Vagina (tissue), 2 donors: ENCODE data around the gene DGCR8. TPM values are rescaled to one million over a fixed set of nuclear protein-coding genes. Genes with fewer than 3 reads are reported as not detected.

Experiments
- DNase-seq, 2 donors: peaks; one replicate each; pipeline ENCODE4 v3.0.0-alpha.2; 2017; ENCODE audit errors: extremely low spot score in 2 of 2
- H3K27ac ChIP-seq: fragments of 200-600 bp; sonication (generic); one replicate; pipeline ENCODE4 v1.5.1; 2019
- H3K27me3 ChIP-seq: fragments of 200-600 bp; sonication (generic); one replicate; pipeline ENCODE4 v1.5.1; 2019
- H3K36me3 ChIP-seq, 2 donors: fragments of 200-600 bp; sonication (generic); one replicate each; pipeline ENCODE4 v1.5.1; 2017 to 2019
- H3K4me1 ChIP-seq: fragments of 200-600 bp; sonication (generic); one replicate; pipeline ENCODE4 v1.5.1; 2019
- H3K4me3 ChIP-seq, 2 donors: fragments of 200-600 bp; sonication (generic); 1 replicate in 1 of 2; 2 replicates in 1 of 2; pipeline ENCODE4 v1.5.1; 2016 to 2019
- H3K9me3 ChIP-seq: fragments of 200-600 bp; sonication (generic); one replicate; pipeline ENCODE4 v1.5.1; 2019
- POLR2A ChIP-seq, 2 donors: fragments of 450-650 bp; IDR thresholded peaks; one replicate each; pipeline ENCODE4 v1.6.1; 2017; ENCODE audit warnings: antibody characterized with exemption in 2 of 2, mild to moderate bottlenecking in 2 of 2, moderate library complexity in 2 of 2
- POLR2AphosphoS5 ChIP-seq, 2 donors: sonication (generic); formaldehyde crosslinking; IDR thresholded peaks; one replicate each; pipeline ENCODE4 v1.9.0; 2017; ENCODE audit warnings: antibody characterized with exemption in 2 of 2, mild to moderate bottlenecking in 2 of 2, low read depth in 1 of 2; ENCODE audit not compliant: insufficient read depth in 1 of 2
- intact Hi-C: fragments of 100-400 bp; cut with DNase I; formaldehyde crosslinking; loops from one replicate; pipeline ENCODE4 v1.15.1; 2023
- total RNA-seq: library from RNA; depleted of rRNA; stranded (reverse); fragments of >200 nt; gene quantifications from one replicate; pipeline ENCODE4 v1.2.3, GENCODE V29; 2016
- TF ChIP-seq, protein P1 (sequence below), 3 experiments: fragments of 450-650 bp in 2 of 3; fragments of 200-600 bp in 1 of 3; sonication (generic) in 1 of 3; IDR thresholded peaks; one replicate each; pipeline ENCODE4 v1.5.1; 2017 to 2019; ENCODE audit warnings: antibody characterized with exemption in 3 of 3, mild to moderate bottlenecking in 2 of 3, moderate library complexity in 2 of 3

DGCR8 gene
- total RNA-seq, 1 donor from 2014 or later, result 27.3 TPM

DNA sequence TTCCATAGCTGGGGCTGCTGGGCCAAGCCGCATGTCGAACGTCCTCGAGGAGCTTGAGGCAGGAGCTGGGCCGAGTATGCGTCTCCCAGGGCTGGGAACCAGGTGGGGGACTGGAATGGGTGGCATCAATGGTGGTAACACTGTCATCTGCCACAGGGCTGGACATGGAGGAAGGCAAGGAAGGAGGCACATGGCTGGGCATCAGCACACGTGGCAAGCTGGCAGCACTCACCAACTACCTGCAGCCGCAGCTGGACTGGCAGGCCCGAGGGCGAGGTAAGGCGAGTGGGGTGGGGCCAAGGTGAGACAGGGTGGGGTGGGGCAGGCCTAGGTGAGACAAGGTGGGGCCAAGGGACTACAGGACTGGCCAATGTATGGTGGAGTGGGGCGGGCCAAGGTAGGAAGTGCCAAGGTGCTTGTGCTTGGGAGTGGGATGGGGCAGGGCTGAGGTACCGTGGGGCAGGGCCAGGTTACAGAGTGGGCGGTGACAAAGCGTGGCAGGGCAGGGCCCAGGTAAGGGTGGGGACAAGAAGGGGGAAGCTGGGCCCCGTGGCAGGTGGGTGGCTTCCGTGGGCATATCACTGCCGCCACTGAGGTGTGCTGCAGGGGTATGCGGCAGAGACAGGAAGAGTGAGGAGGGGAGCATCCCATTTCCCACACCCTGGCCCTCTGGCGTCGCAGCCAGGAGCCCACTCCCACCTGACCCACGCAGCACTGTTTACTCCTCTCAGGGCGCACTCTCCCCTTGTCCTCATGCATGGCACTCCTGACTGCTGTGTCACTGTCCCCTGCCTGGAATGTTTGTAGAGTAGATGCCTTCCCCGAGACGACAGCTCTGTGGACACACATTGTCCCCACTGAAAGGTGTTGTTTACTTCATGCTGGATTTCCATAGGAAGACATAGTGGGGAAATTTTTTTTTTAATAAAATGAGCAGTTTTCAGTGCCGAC, 27.5 kb upstream of the DGCR8 start:
- no peaks in the 10 kb centered on the region for H3K4me1 ChIP-seq
- no peaks in the 10 kb centered on the region for H3K9me3 ChIP-seq
- H3K27me3 ChIP-seq, result no peaks in the 10 kb centered on the region
- H3K36me3 ChIP-seq, result peaks cover 0 to 35% of the 10 kb centered on the region in 2 donors
- DNase-seq, result peak in 1 of 2 donors; percentile 94
- H3K27ac ChIP-seq, result no peak overlapping the region
- H3K4me3 ChIP-seq, result no peak overlapping the region
- intact Hi-C loops, result no loop called here
- no peak for TF ChIP-seq POLR2AphosphoS5 (IDR thresholded peaks at IDR 0.05; ENCODE audit: insufficient read depth in 1 of 2, low read depth in 1 of 2)
- no peak for TF ChIP-seq POLR2A (IDR thresholded peaks at IDR 0.05)
- TF ChIP-seq, protein P1, sequence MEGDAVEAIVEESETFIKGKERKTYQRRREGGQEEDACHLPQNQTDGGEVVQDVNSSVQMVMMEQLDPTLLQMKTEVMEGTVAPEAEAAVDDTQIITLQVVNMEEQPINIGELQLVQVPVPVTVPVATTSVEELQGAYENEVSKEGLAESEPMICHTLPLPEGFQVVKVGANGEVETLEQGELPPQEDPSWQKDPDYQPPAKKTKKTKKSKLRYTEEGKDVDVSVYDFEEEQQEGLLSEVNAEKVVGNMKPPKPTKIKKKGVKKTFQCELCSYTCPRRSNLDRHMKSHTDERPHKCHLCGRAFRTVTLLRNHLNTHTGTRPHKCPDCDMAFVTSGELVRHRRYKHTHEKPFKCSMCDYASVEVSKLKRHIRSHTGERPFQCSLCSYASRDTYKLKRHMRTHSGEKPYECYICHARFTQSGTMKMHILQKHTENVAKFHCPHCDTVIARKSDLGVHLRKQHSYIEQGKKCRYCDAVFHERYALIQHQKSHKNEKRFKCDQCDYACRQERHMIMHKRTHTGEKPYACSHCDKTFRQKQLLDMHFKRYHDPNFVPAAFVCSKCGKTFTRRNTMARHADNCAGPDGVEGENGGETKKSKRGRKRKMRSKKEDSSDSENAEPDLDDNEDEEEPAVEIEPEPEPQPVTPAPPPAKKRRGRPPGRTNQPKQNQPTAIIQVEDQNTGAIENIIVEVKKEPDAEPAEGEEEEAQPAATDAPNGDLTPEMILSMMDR (IDR thresholded peaks at IDR 0.05), result no peak

DNA sequence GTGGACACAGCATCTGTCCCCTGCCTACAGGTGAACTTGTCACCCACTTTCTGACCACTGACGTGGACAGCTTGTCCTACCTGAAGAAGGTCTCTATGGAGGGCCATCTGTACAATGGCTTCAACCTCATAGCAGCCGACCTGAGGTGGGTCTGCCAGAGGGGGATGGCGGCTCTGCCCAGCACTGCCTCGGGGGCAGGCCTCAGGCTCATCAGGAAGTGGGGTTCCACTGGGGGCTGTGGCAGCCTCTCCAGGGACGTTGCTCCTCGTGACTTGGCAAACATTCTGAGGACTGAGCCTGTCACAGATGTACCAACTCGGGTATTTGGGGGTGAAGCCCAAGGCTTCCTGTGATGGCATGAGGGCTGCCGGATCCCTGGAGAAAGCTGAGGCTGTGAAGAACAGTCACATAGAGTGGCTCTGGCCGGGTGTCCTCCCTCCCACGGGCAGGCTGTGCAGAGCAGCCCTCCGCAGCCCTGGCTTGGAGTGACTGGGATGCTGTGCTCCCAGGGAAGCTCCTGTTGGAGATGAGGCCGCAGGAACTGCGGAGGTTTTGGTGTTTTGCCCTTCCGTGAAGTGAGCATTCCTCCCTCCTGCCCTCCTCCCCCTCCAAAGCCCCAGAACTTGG, 26.5 kb upstream of the DGCR8 start:
- Histone ChIP-seq H3K9me3 (no peaks in the 10 kb centered on the region), H3K27ac (no peak overlapping the region), H3K36me3 (peaks cover 0 to 34% of the 10 kb centered on the region in 2 donors), H3K4me1 (no peaks in the 10 kb centered on the region), H3K27me3 (no peaks in the 10 kb centered on the region), H3K4me3 (no peak overlapping the region)
- no peak for DNase-seq
- TF ChIP-seq POLR2AphosphoS5 (IDR thresholded peaks at IDR 0.05; ENCODE audit: insufficient read depth in 1 of 2, low read depth in 1 of 2) (no peak), POLR2A (IDR thresholded peaks at IDR 0.05) (no peak)
- TF ChIP-seq, protein P1 (IDR thresholded peaks at IDR 0.05), result no peak
- intact Hi-C loops, result no loop called here

DNA sequence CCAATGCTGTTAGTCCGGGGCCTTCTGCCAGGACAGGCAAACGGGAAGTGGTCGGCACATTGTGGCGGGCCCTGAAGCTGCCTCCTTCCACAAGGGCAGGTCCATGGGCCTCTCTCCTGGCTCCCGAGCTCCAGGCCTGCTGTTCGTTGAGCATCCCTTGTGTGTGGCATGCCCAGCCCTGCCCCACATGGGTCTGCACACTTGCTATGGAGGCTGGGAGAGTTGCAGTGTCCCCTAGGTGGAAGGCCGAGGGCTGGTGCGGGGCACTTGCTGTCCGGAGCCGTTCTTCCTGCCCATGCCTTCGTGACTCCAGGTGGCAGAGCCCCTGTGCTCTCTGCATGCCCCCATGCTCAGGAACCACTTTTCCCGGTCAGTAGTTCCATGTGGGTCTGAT, 26.0 kb upstream of the DGCR8 start:
- TF ChIP-seq POLR2A (IDR thresholded peaks at IDR 0.05) (no peak), POLR2AphosphoS5 (IDR thresholded peaks at IDR 0.05; ENCODE audit: insufficient read depth in 1 of 2, low read depth in 1 of 2) (no peak)
- TF ChIP-seq, protein P1 (IDR thresholded peaks at IDR 0.05), result no peak
- H3K4me1 ChIP-seq, result no peaks in the 10 kb centered on the region
- intact Hi-C loops, result no loop called here
- no peaks in the 10 kb centered on the region for H3K9me3 ChIP-seq
- no peak overlapping the region for H3K27ac ChIP-seq
- no peaks in the 10 kb centered on the region for H3K27me3 ChIP-seq
- H3K4me3 ChIP-seq, result no peak overlapping the region
- H3K36me3 ChIP-seq, result peaks cover 0 to 34% of the 10 kb centered on the region in 2 donors
- DNase-seq, result no peak

DNA sequence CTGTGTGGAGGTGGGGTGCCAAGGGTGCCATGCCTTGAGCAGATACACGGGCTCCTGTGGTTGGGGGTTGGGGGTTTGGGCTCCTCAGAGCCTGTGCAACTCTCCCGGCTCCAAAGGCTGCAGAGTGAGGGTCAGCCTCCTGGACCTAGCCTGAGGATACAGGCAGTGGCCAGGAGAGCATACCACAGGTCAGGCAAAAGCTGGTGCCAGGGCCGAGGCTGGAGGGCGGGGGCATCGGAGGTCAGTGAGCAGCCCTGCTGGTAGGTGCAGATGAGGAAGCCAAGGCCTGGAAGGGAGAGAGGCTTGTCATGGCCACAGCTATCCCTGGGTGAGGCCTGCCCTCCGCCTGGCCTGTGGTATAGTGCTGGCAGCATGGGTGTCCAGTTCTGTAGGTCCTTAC, 25.6 kb upstream of the DGCR8 start:
- no peaks in the 10 kb centered on the region for H3K9me3 ChIP-seq
- H3K4me3 ChIP-seq, result no peak overlapping the region
- no peak for DNase-seq
- intact Hi-C loops, result no loop called here
- TF ChIP-seq, protein P1 (IDR thresholded peaks at IDR 0.05), result no peak
- no peak for TF ChIP-seq POLR2A (IDR thresholded peaks at IDR 0.05)
- no peak for TF ChIP-seq POLR2AphosphoS5 (IDR thresholded peaks at IDR 0.05; ENCODE audit: insufficient read depth in 1 of 2, low read depth in 1 of 2)
- H3K27me3 ChIP-seq, result no peaks in the 10 kb centered on the region
- H3K36me3 ChIP-seq, result peaks cover 0 to 34% of the 10 kb centered on the region in 2 donors
- H3K27ac ChIP-seq, result no peak overlapping the region
- no peaks in the 10 kb centered on the region for H3K4me1 ChIP-seq
